Hematopoietic multipotent progenitor cell treated with erythropoietin and hydrocortisone succinate and interleukin-3 and kit ligand, for 15 days (in vitro differentiated cells): ENCODE results near the gene ALDH18A1.

Source experiments
- DNase-seq: peaks from one replicate; pipeline ENCODE4 v3.0.0-alpha.2; 2015; ENCODE audit warnings: low spot score

Gene ALDH18A1

DNA sequence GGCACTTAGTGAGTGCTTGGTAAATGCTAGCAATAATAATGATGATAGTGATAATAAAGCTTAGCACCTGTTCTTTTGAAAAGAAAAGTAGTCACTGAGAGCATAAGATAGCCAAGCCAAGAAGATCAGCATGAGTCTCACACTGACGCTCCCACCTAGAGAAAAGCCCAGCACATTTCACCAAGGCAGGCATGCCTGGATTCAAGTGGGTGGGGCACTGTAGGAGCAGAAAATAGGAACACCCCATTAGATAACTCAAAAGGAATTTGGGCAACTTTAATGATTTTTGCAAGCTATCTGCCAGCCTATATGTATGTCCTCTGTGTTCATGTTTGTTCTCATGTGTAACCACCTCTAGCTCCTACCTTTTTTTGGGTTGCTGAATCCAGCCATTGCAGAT lies 77.2 kb downstream of the ALDH18A1 start:
- DNase-seq = no peak

DNA sequence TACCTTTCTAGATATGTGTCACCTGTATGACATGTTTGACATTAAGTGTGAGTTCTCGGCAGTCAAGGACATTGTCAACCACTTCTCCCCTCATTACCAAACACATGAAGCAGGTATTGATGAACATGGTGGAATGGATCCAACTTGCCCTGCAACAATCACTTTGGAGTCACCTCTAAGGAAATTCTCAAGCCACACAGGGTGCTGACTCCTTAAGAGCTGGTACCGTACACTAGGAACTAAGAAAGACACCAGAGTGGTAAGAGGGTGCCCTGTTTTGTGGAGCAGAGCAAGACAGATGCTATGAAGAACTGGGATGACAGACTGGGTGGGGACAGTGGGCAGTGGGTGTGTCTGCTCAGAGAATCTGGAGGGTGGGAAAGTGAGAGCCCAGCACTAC lies 77.9 kb downstream of the ALDH18A1 start:
- DNase-seq = no peak

DNA sequence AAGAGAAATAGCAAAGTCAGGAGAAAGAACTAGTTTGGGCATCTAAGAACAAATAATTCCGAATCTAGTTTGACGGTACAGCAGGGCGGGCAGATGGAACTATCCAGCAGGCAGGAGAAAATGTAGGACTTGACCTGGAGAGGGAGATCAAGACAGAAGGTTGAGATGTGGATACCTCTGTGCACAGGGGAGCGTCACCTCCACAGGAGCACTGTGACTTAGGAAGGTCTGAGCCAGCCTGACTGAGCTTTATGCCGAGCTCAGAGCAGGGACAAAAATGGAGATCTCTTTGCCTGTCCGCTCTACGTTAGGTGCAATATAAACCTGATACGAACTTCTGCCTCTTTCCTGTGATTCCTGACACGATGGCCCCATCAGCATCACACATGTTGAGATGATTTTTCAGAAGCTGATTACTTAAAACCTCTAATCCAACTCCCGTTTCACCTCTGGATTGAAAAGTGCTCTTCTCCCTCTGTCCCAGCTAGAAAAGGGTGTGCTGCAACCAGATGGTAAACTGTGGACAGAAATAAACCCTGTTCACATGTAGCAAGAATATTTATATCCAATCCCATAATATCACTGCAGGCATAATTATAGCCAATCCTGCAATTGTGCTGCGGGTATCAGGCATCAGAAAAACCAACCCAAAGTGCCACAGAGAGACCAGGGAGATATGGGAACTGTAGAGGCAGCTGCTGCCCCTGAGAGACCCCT lies 81.7 kb downstream of the ALDH18A1 start:
- DNase-seq = no peak

DNA sequence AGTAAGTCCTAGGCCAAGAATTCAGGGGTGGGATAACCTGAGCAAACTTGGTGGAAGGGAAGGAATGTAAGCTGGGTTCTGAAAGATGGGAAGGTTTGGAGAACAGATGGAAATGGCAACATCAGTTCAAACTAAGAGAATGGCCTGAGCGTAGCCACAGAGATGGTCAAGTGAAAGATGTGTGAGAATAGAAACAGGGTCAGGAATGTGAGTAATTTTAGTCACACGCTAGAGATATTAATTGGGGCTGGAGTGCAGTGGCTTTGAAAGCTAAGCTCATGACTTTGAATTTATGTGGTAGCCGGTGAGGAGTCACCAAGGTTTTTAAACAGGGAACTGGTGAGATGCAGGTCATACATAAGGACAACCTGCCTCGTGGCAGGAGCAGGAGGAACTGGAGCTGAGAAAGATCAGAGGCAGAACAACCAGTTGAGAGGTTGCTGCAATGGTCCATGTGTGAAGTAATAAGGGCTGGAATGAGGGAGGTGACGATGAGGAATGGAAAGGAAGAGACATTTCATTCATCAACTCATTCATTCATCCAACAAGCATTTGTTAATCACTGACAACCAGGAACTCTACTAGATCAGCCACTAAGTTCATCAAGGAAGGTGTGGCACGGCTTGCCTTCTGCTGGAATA lies 82.4 kb downstream of the ALDH18A1 start:
- no peak for DNase-seq

DNA sequence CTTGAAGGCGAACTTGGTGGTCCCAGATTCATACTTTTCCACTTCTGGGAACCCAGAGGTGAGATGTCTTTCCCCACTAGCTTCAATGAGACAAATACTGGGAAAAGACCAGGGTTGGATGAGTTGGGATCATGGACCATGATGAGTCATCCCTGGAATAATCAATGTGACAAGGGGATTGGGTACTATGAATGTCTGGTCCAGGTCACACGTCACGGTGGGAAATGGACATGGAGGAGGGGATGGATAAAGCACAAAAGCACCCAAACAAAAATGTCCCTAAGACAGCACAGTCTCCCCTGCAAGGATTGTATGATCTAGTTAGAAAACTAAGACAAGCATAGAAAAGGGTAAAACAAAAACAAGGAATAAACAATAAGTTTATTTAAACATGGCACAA lies 83.0 kb downstream of the ALDH18A1 start:
- no peak for DNase-seq

DNA sequence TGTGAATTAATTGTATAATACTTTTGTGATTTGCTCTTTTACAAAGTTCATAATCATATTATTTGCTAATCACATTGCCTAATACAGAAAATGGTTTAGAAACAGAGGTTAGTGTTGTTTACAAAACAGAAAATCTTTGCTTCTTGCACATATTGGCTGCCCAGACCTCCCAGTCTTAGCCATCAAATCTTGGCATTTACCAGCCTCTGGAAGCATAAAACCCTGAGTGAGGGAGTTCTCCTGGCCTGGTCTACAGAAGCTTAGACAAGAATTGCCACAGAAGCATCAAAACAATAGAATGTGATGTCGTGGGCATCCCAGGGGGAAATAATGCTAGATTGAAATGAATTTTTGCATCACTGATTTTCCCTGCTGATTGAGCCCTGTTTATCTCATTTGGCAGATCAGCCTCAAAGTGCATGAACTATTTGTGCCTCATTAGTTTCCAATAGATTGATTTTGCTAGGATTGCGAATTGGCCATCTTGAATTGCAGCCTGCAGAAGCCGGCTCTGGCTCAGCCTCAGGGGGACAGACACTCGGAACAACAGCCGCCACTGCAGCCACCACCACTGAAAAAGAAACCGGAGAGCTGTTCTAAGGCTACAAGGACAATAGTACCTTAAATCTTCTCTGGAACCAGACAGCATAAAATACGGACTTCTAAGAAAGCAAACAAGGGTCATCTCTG lies 84.2 kb downstream of the ALDH18A1 start:
- DNase-seq = no peak

DNA sequence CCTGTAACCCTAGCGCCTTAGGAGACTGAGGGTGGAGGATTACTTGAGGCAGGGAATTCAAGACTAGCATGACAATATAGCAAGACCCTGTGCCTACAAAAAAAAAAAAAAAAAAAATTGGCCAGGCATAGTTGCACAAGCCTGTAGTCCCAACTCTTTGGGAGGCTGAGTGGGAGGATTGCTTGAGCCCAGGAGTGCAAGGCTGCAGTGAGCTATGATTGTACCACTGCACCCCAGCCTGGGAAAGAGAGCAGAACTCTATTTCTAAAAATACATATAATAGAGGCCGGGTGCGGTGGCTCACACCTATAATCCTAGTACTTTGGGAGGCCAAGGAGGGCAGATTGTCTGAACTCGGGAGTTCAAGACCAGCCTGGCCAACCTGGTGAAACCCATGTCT lies 85.1 kb downstream of the ALDH18A1 start:
- no peak for DNase-seq

DNA sequence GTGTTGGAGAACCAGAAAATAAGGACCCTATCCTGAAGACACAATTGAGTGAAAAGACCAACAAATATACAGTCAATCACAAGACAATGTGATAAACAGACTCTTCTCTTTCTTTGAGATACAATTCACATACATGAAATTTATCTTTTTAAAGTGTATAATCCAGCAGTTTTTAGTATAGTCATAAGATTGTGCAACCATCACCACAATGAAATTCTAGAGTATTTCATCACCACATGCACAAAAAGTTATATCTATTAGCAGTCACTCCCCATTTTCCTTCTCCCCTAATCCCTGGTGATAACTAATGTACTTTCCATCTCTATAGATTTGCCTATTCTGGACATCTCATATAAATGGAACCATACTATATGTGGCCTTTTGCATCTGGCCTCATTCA lies 87.1 kb downstream of the ALDH18A1 start:
- DNase-seq = no peak

DNA sequence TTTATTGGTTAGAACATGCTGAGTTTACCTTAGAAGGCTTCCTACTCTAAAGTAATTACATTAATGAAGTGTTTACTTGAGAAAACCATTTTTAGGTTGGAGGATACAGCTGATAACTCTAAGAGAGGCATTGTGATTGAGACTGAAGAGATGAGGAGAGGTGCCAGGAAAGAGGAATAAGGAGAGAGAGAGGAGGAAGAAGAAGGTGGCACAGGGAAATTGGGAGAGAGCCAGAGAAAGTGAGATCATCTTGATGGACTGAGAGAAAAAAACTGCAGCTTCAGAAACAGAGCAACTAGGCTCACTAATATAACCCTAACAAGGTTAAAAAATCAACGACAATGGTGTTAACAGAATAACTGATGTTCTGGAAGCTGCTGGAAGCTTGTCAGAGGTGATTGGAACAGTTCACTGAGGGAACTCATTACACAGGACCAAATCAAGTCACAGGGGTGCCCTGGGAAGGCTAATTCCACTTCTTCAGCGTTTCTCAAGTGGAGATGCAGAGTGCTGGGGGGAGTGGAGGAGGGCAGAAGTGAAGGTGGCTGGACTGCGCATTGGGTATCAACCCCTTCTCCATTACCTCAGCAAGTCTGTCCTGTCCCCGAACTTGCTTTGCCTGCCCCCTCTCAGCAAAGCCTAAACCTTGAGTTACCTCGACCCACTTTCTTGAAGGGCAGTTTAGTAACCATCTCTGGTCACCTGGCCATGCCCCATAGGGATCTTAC lies 88.4 kb downstream of the ALDH18A1 start:
- no peak for DNase-seq

DNA sequence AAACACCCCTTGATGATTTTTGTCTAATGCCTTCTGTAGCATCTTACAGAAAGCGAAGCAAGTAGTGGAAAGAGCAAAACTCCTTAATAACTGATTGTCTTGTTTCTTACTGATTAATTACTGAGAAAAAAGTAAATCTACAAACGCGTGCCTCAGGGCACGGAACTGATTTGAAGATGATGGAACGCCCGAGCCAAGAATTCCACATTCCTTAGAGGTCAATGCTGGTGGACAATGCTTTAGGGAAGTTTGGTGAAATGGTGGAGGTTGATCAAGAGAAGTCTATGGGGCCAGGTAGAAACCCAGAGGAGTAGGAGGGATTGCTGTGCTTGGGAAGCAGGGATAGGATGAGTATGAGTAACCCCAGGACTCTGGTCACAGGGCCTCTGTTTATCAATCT lies 90.4 kb downstream of the ALDH18A1 start:
- no peak for DNase-seq

DNA sequence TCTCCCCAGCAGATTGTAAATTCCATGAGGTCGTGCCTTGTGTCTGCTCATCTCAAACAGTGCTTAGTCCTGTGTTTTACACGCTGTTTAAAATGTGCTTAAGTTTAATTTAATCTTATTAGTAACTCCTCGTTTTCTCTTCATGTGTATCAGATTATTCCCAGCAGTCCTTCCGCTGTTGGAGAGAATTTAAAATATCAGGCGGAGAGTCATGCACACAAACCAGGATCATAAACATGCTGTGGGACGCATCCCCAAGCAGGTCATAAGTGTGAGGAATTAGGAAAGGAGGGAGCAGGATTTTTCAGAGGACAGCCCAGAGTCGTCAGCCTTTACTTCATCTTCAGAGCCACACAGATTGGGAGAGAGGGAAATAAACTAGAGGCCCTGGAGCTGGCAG lies 91.2 kb downstream of the ALDH18A1 start:
- DNase-seq = no peak

DNA sequence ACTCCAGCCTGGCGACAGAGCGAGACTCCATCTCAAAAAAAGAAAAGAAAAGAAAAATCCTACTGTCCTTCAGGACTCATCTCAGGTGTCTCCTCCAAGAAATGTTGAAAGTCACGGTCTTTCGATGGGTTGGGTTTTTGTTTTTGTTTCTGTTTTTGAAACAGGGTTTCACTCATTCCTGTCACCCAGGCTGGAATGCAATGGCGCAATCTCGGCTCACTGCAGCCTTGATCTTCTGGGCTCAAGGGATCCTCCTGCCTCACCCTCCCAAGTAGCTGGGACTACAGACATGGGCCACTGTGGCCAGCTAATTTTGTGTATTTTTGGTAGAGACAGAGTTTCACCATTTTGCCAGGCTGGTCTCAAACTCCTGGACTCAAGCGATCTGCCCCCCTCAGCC lies 92.2 kb downstream of the ALDH18A1 start:
- no peak for DNase-seq

DNA sequence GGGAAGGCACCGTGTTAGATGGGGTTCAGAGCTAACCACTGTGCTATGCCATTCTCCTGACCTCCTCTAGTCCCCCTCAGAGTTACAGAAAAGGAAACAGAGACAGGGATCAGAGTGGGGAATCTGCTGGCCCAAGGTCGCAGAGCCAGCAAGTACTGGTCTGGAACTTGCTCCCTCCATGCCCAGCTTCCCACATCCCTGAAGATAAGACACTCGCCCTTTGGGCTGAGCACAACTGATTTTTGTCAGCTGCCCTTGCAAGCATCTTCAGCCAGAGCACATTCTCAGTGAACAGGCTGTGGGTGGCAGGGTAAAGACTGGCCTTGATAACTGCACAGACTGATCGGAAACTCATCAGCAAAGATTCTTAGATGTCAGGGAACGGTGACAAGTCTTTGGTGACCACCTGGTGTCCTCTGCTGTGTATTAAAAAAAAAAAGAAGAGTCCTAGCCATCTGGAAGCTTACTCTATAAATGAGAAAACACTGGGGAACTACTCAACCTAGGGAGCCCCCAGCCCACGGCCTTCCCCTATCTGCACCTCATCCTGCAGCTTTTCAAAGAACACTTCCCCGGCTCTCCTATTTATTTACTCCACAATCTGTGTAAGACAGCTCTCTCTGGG lies 94.1 kb downstream of the ALDH18A1 start:
- DNase-seq = no peak

DNA sequence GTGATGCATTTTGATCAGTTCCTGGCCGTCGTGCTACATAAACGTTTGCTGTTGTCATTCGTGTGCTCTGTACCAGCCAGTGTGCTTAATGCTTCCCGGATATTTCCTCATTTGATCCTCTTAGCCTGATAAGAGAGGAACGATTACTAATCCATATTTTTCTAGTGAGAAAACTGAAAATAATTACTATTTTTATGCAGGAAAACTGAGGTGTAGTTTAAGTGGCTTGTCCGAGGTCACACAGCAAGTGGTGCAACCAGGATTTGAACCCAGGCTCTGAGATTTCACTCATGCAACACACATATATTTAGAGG lies 94.7 kb downstream of the ALDH18A1 start:
- peak; percentile 18 for DNase-seq

DNA sequence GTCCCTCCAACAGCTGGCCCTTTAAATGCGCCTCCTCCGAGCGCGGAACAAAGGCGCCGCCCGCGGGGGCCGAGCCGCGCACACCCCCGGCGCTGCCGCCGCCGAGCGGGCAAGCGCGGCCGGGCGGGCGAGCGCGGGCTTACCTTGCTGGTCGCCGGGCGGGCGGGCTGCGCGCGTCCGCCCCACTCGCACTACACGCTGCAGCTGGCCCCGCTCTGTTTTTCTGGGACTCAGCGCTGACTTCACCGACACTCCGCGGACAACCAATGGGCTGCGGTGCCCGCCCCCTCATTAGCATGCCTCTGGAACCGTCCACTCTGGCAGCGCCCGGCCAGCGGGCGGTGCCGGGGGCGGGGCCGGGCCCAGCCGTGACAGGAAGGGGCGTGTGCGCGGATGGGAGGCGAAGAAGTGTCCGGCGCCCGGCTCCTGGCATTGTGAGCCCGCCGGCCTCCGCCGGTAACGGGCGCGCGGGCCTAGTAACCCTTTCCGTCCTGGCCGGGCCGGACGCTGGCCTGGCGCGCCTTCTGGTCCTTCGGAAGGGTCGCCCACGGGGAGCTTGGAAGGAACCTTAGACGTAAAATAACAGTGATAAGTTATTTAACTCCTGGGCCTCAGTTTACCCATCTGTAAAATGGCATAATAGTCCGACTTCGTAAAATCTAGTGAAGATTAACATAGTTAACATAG lies 95.2 kb downstream of the ALDH18A1 start, which contains the start of gene SORBS1:
Gene SORBS1, minus strand, starts transcription at position 195 of the 687 bp plus-strand sequence. CDS start 120,236 bp downstream, outside the sequence.
- DNase-seq = peak; percentile 96

DNA sequence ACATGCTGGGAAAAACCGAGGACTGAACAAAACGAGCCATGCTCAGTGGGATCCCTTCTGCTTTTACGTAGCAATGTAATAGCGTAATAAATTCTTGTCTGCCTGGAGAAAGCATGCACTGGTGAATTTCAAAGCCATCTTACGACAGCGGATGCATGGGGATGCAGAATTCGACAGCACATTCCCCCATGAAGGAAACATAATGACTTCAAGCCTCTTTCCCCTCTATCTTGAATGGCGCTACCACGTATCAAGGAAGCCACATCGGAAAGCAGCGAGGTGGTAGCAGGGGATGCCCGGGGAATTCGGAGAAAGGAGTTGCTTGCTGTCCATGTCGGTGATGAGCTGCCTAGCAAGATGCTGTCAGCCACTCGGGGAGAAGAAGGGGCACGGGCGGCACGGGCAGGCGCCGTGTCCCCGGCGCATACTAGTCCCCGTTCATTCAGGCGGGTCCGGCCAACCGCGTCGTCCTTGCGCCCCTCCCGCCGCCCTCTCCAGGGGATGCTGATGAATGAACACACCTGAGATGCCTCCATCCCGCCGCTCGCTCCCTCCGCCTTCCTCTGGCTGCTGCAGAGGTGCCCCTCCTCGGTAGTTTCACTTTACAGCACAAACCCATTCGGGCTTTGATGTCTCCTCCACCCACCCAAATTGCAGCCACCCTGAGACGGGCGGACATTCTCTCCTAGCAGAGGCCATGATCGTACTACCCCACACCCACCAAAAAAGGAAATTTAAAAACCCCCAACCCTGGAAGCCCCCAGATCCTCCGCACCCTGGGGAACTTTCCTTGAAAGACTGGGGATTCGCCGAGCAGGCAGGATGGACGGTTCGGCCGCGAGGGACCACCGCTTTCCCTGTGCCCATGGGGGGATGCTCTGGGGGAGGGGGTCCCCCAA lies 96.0 kb downstream of the ALDH18A1 start:
- peak; percentile 46 for DNase-seq

DNA sequence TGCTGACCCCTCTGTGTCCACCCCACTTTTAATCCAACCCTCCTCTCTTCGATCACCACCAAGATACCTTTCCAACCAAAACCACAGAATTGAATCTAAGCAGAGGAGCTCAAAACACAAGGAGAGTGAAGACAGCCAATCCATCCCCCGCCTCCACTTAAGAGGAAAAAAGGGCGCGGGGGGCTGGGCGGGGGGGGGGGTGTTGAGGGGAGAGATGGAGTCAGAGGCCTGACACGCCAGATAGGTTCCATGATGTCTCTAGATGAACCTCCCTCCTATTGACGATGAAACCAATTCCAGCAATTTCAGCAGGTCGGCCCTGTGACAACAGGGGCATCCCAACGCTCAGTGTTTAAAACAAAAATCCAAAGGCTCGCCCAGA lies 96.6 kb downstream of the ALDH18A1 start:
- no peak for DNase-seq

DNA sequence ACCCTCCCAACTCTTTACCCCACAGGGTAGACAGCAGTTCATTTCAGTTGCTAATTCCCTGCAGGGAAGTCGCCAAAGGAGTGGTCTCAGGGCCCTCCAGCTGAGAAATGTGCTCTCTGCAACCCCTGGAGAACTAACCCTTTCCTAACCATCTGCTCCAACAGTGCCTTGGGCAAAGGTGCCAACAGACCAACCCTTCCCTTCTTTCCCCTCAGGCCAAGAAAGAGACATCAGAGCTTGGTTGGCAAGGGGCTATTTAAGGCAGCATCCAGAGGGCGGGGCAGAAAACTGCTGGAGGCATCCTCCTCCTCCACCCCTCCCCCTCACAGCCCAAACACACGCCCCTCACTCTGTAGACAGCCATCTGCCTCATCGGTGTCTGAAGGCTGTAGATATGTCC lies 97.0 kb downstream of the ALDH18A1 start:
- no peak for DNase-seq

DNA sequence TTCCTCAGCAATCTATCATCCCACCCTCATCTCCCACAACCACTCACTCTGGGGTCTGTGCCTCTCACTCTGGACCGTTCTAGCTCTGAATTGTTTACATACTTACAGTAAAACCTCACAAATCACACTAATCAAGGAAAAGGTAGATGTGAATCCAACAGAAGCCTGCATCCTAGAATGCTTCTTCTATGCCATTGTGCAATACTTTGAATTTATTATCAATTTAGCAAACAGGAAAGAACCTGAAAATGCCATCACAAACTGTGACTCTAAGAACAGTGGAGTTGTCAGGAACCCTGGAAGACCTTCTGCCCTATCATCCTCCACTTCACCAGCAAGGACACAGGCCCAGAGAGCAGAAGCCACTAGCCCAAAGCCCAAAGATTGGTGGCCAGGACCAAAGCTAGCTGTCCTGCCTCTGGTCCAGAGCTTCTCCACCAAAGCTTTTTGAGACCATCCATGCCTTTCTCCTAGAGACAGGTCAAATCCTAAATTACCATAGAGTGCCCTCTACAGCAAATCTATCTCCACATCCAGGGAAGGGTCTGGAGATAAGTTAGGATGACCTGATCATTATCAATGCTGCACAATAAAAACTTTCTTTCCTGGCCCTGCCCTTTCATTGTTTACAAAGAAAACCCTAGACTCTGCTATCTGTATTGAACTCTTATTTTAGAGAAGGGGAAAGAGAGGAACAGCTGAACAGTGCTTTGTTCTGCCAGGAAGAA lies 97.8 kb downstream of the ALDH18A1 start:
- DNase-seq = no peak
